ENCODE measurements around the gene LRP11. TPM values are rescaled to one million over a fixed set of nuclear protein-coding genes. Genes with fewer than 3 reads are reported as not detected.

LRP11 gene
- total and polyA plus RNA-seq, 2 of the 13 experiments (the other 11 are each of a cell fraction or from before 2014, with no cell fraction given), result 32.4 to 48.9 TPM

GRCh38 chr6:149840345-149841075 lies 23.6 kb downstream of the LRP11 start (continued):
- TF ChIP-seq, protein P1, sequence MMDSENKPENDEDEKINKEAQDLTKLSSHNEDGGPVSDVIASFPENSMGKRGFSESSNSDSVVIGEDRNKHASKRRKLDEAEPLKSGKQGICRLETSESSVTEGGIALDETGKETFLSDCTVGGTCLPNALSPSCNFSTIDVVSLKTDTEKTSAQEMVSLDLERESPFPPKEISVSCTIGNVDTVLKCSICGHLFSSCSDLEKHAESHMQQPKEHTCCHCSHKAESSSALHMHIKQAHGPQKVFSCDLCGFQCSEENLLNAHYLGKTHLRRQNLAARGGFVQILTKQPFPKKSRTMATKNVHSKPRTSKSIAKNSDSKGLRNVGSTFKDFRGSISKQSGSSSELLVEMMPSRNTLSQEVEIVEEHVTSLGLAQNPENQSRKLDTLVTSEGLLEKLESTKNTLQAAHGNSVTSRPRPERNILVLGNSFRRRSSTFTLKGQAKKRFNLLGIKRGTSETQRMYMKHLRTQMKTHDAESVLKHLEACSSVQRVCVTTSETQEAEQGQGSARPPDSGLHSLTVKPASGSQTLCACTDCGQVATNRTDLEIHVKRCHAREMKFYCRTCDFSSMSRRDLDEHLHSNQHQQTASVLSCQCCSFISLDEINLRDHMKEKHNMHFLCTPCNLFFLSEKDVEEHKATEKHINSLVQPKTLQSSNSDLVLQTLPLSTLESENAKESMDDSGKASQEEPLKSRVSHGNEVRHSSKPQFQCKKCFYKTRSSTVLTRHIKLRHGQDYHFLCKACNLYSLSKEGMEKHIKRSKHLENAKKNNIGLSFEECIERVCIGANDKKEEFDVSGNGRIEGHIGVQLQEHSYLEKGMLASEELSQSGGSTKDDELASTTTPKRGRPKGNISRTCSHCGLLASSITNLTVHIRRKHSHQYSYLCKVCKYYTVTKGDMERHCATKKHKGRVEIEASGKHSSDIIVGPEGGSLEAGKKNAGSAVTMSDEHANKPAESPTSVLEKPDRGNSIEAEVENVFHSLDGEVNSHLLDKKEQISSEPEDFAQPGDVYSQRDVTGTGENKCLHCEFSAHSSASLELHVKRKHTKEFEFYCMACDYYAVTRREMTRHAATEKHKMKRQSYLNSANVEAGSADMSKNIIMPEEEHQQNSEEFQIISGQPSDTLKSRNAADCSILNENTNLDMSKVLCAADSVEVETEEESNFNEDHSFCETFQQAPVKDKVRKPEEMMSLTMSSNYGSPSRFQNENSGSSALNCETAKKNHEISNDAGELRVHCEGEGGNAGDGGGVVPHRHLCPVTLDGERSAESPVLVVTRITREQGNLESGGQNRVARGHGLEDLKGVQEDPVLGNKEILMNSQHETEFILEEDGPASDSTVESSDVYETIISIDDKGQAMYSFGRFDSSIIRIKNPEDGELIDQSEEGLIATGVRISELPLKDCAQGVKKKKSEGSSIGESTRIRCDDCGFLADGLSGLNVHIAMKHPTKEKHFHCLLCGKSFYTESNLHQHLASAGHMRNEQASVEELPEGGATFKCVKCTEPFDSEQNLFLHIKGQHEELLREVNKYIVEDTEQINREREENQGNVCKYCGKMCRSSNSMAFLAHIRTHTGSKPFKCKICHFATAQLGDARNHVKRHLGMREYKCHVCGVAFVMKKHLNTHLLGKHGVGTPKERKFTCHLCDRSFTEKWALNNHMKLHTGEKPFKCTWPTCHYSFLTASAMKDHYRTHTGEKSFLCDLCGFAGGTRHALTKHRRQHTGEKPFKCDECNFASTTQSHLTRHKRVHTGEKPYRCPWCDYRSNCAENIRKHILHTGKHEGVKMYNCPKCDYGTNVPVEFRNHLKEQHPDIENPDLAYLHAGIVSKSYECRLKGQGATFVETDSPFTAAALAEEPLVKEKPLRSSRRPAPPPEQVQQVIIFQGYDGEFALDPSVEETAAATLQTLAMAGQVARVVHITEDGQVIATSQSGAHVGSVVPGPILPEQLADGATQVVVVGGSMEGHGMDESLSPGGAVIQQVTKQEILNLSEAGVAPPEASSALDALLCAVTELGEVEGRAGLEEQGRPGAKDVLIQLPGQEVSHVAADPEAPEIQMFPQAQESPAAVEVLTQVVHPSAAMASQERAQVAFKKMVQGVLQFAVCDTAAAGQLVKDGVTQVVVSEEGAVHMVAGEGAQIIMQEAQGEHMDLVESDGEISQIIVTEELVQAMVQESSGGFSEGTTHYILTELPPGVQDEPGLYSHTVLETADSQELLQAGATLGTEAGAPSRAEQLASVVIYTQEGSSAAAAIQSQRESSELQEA (CRISPR knock-in tag; IDR thresholded peaks at IDR 0.05; ENCODE audit: not compliant biosample characterization), result no peak
- TF ChIP-seq REXO4 (CRISPR knock-in tag; IDR thresholded peaks at IDR 0.05; ENCODE audit: borderline replicate concordance), result no peak
- TF ChIP-seq THAP8 (CRISPR knock-in tag; IDR thresholded peaks at IDR 0.05; ENCODE audit: borderline replicate concordance), result no peak
- peak; percentile 92 for TF ChIP-seq XRCC5 (optimal IDR thresholded peaks at IDR 0.05; ENCODE audit: low read length)
- no peak for TF ChIP-seq SUZ12 (IDR thresholded peaks at IDR 0.05; ENCODE audit: low read depth, low read length)
- TF ChIP-seq ZNF564 (CRISPR knock-in tag; IDR thresholded peaks at IDR 0.05), result no peak
- TF ChIP-seq ZNF550 (CRISPR knock-in tag; IDR thresholded peaks at IDR 0.05; ENCODE audit: borderline replicate concordance), result 0 out of 2 replicates have a peak, but pooled peaks have one; percentile 24
- 0 out of 2 replicates have a peak, but pooled peaks have one; percentile 30 for TF ChIP-seq THAP11 (CRISPR knock-in tag; IDR thresholded peaks at IDR 0.05)
- TF ChIP-seq, protein P2, sequence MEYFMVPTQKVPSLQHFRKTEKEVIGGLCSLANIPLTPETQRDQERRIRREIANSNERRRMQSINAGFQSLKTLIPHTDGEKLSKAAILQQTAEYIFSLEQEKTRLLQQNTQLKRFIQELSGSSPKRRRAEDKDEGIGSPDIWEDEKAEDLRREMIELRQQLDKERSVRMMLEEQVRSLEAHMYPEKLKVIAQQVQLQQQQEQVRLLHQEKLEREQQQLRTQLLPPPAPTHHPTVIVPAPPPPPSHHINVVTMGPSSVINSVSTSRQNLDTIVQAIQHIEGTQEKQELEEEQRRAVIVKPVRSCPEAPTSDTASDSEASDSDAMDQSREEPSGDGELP (IDR thresholded peaks at IDR 0.05; ENCODE audit: borderline replicate concordance, low read depth), result peak; percentile 44; the same call in 1 of the 2 replicates
- no peak for TF ChIP-seq ZNF567 (CRISPR knock-in tag; IDR thresholded peaks at IDR 0.05; ENCODE audit: borderline replicate concordance)
- TF ChIP-seq ZNF3 (CRISPR knock-in tag; IDR thresholded peaks at IDR 0.05), result no peak
- TF ChIP-seq ZKSCAN8 (CRISPR knock-in tag; IDR thresholded peaks at IDR 0.05; ENCODE audit: borderline replicate concordance), result peak; percentile 66; the same call in 1 of the 2 replicates
- TF ChIP-seq FOXO1 (CRISPR knock-in tag; IDR thresholded peaks at IDR 0.05), result 0 out of 2 replicates have a peak, but pooled peaks have one; percentile 13
- TF ChIP-seq, protein P3, sequence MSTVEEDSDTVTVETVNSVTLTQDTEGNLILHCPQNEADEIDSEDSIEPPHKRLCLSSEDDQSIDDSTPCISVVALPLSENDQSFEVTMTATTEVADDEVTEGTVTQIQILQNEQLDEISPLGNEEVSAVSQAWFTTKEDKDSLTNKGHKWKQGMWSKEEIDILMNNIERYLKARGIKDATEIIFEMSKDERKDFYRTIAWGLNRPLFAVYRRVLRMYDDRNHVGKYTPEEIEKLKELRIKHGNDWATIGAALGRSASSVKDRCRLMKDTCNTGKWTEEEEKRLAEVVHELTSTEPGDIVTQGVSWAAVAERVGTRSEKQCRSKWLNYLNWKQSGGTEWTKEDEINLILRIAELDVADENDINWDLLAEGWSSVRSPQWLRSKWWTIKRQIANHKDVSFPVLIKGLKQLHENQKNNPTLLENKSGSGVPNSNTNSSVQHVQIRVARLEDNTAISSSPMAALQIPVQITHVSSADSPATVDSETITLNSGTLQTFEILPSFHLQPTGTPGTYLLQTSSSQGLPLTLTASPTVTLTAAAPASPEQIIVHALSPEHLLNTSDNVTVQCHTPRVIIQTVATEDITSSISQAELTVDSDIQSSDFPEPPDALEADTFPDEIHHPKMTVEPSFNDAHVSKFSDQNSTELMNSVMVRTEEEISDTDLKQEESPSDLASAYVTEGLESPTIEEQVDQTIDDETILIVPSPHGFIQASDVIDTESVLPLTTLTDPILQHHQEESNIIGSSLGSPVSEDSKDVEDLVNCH (CRISPR knock-in tag; IDR thresholded peaks at IDR 0.05), result no peak
- TF ChIP-seq, protein P4, sequence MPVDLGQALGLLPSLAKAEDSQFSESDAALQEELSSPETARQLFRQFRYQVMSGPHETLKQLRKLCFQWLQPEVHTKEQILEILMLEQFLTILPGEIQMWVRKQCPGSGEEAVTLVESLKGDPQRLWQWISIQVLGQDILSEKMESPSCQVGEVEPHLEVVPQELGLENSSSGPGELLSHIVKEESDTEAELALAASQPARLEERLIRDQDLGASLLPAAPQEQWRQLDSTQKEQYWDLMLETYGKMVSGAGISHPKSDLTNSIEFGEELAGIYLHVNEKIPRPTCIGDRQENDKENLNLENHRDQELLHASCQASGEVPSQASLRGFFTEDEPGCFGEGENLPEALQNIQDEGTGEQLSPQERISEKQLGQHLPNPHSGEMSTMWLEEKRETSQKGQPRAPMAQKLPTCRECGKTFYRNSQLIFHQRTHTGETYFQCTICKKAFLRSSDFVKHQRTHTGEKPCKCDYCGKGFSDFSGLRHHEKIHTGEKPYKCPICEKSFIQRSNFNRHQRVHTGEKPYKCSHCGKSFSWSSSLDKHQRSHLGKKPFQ (CRISPR knock-in tag; IDR thresholded peaks at IDR 0.05; ENCODE audit: insufficient replicate concordance), result no peak
